Activated CD4-positive, alpha-beta T cell treated with anti-CD3 and anti-CD28 coated beads, Interleukin-2, amount 10 ng/mL, durations not matched to agents 7 days and 5 days (primary cell): ENCODE measurements around the gene B3GLCT. TPM values are rescaled to one million over a fixed set of nuclear protein-coding genes. Genes with fewer than 3 reads are reported as not detected.
"Not testable (repeated sequence)": the region's sequence is repeated elsewhere in the genome, so short reads cannot be mapped to it uniquely, and the experiment has no call there.

Experiments used
- CTCF ChIA-PET: fragments of 350-600 bp; sonication (Branson Sonifier 250); formaldehyde crosslinking; loops from one replicate; lab custom pipeline; 2021; ENCODE audit warnings: antibody characterized with exemption; lab: Charles Lee
- POLR2A ChIA-PET: fragments of 350-600 bp; sonication (Branson Sonifier 250); formaldehyde crosslinking; loops from one replicate; lab custom pipeline; 2021; ENCODE audit warnings: antibody characterized with exemption; lab: Charles Lee
- DNase-seq: peaks from one replicate; pipeline ENCODE4 v3.0.0-alpha.2; 2020
- H3K27ac Mint-ChIP-seq: one replicate; pipeline ENCODE4 v1.8.0; 2021; ENCODE audit warnings: mild to moderate bottlenecking, moderate library complexity, mixed read lengths
- H3K27me3 Mint-ChIP-seq: one replicate; pipeline ENCODE4 v1.8.0; 2021; ENCODE audit warnings: mixed read lengths
- H3K36me3 Mint-ChIP-seq: one replicate; pipeline ENCODE4 v1.8.0; 2021; ENCODE audit warnings: low read depth, mixed read lengths
- H3K4me1 Mint-ChIP-seq: one replicate; pipeline ENCODE4 v1.8.0; 2021; ENCODE audit warnings: mixed read lengths
- H3K4me3 Mint-ChIP-seq: one replicate; pipeline ENCODE4 v1.8.0; 2021; ENCODE audit warnings: mild to moderate bottlenecking, moderate library complexity, mixed read lengths
- H3K9me3 Mint-ChIP-seq: one replicate; pipeline ENCODE4 v1.8.0; 2021; ENCODE audit warnings: mixed read lengths
- total RNA-seq, 2 experiments: library from RNA; stranded (reverse); gene quantifications; one replicate each; pipeline ENCODE4 v1.2.3, GENCODE V29; 2021

The B3GLCT gene
- total RNA-seq, 2 experiments from 2014 or later, result 4.7 to 5.4 TPM

DNA sequence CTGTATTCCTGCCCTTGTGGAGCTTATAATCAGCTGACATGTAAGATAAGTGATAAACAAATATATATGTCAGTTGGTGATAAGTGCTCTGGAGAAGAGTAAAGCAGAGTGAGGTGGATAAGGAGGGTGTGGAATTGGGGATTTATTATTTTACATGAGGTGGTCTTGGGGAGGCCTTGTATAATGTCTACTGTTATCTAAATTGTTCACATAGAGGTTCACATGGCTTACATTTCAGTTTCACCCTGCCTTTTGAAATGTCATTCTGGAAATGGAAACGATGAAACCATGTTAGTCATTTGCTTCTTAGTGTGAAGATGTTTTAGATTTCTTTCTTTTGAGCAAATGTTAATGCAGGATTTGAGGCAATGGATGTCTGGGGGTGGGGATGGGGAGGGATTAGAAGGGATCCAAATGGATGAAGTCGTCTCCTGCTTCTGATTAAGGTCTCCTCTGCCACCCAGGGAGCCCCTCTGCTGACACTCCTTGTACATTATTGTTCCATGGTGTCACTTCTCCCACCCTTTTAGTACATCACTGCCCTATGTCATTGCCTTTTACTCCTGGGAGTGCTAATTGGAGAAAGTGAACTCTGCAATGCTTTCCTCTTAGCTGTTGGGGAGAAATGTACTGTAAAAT lies 14.0 kb downstream of the B3GLCT start:
- CTCF ChIA-PET, result no interaction called here
- no peak overlapping the region for H3K4me3 Mint-ChIP-seq
- peaks cover 11% of the 10 kb centered on the region for H3K4me1 Mint-ChIP-seq
- POLR2A ChIA-PET, result no interaction called here
- H3K27me3 Mint-ChIP-seq, result no peaks in the 10 kb centered on the region
- H3K36me3 Mint-ChIP-seq, result no peaks in the 10 kb centered on the region
- no peak overlapping the region for H3K27ac Mint-ChIP-seq
- no peak for DNase-seq
- no peaks in the 10 kb centered on the region for H3K9me3 Mint-ChIP-seq

DNA sequence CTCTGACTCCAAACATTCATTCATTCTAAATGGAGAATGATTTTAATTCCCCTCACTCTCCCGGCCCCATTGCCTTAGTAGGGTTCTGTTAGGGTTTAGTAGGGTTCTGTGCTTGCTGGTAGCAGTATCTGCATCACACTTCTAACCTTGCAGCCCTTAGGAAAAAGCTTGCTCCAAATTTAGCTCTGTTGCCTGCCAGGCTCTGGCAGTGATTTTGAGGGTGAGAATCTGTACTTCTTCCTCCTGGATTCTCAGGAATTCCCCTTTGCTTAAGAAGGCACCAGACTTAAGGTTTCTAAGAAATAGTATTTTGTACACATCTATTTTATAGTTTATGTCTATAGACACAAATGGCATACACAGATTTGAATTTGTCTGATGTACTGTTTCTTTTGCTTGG lies 14.7 kb downstream of the B3GLCT start:
- ChIA-PET CTCF (interaction anchor here (0.6 kb wide), 1 partner anchor 1402 kb away, joined by 3 read pairs; no protein-coding TSS in a partner anchor), POLR2A (no interaction called here)
- no peaks in the 10 kb centered on the region for H3K27me3 Mint-ChIP-seq
- no peaks in the 10 kb centered on the region for H3K9me3 Mint-ChIP-seq
- peaks cover 11% of the 10 kb centered on the region for H3K4me1 Mint-ChIP-seq
- no peaks in the 10 kb centered on the region for H3K36me3 Mint-ChIP-seq
- no peak overlapping the region for H3K27ac Mint-ChIP-seq
- DNase-seq, result no peak
- no peak overlapping the region for H3K4me3 Mint-ChIP-seq

DNA sequence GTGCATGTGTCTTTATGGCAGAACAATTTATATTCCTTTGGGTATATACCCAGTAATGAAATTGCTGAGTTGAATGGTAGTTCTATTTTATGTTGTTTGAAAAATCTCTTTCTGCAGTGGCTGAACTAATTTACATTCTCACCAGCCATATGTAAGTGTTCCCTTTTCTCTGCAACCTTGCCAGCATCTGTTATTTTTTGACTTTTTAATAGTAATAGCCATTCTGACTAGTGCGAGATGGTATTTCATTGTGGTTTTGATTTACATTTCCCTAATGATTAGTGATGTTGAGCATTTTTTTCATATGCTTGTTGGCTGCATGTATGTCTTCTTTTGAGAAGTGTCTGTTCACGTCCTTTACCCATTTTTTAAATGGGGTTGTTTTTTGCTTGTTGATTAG lies 17.1 kb downstream of the B3GLCT start:
- POLR2A ChIA-PET, H3K36me3 Mint-ChIP-seq, H3K9me3 Mint-ChIP-seq, H3K4me1 Mint-ChIP-seq, H3K27ac Mint-ChIP-seq, DNase-seq, H3K4me3 Mint-ChIP-seq, H3K27me3 Mint-ChIP-seq, CTCF ChIA-PET: not testable (repeated sequence)

DNA sequence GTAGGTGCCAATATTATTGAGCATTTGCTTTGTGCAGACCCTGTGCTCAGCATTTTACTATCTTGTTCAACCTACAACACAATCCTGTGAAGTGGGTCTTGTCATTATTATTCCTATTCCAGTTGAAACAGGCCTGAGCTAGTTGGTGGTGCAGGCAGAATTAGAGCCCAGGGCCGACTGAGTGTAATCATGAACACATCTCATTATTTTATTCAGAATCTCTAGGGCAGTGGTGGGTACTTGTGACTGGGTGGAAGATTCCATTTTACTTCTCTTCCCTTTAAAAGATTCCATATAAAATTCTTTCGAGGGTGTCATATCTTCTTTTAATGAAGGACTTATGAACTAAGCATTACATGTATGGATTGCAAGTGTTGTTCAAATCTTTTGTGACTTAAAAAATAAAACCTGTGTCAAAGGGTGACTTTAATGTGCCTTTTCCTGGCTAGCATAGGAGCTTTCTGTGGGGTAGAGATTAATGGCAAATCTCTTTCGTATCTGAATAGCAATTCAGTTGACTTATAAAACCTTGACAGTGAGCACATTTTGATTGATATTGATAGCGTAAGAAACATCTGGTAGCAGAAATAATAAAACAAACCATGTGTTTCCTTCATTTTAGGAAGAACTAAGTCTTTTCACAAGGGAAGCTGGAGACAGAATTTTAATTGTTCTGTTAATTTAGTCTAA lies 20.3 kb downstream of the B3GLCT start:
- Mint-ChIP-seq H3K4me1 (no peaks in the 10 kb centered on the region), H3K36me3 (no peaks in the 10 kb centered on the region)
- CTCF ChIA-PET, result interaction anchor here (0.8 kb wide), 1 partner anchor 18 kb away, joined by 3 read pairs; no protein-coding TSS in a partner anchor

GRCh38 chr13:31221057-31221456 lies 21.3 kb downstream of the B3GLCT start:
- Mint-ChIP-seq H3K36me3 (no peaks in the 10 kb centered on the region), H3K4me3 (no peak overlapping the region), H3K9me3 (no peaks in the 10 kb centered on the region), H3K27ac (no peak overlapping the region), H3K27me3 (no peaks in the 10 kb centered on the region), H3K4me1 (no peaks in the 10 kb centered on the region)
- ChIA-PET CTCF (interaction anchor here (0.8 to 0.9 kb wide), 2 partner anchors 9 to 17 kb away, joined by 3 read pairs; no protein-coding TSS in a partner anchor), POLR2A (interaction anchor here (0.6 kb wide), 1 partner anchor 457 kb away, joined by 3 read pairs; no protein-coding TSS in a partner anchor)
- DNase-seq, result no peak

More for the DNA sequence above, 20.3 kb downstream of the B3GLCT start:
- POLR2A ChIA-PET, result interaction anchor here (0.6 kb wide), 1 partner anchor 458 kb away, joined by 3 read pairs; no protein-coding TSS in a partner anchor
- H3K9me3 Mint-ChIP-seq, result no peaks in the 10 kb centered on the region
- no peaks in the 10 kb centered on the region for H3K27me3 Mint-ChIP-seq
- no peak for DNase-seq
- no peak overlapping the region for H3K4me3 Mint-ChIP-seq
- no peak overlapping the region for H3K27ac Mint-ChIP-seq

DNA sequence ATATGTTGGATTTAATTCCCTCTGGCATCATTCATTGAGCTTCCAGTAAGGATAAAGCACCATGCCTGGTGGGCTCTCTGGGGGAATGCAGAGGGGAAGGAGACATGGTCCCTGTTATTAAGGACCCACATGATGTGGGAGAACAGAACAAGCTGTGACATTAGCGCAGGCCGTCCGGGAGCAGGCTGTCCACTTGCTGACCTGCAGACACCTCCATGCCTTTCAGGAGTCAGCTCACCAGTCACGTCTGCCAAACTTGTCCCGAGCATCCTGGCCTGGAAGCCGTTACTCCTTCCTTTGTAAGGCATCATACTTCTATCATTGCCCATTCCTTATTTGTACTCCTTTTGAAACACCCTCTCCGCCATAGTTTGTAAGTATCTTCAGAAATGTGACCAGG lies 23.4 kb downstream of the B3GLCT start:
- no peak for DNase-seq
- CTCF ChIA-PET, result no interaction called here
- no peak overlapping the region for H3K4me3 Mint-ChIP-seq
- no peaks in the 10 kb centered on the region for H3K27me3 Mint-ChIP-seq
- H3K27ac Mint-ChIP-seq, result no peak overlapping the region
- H3K4me1 Mint-ChIP-seq, result peaks cover 6% of the 10 kb centered on the region
- POLR2A ChIA-PET, result no interaction called here
- H3K36me3 Mint-ChIP-seq, result no peaks in the 10 kb centered on the region
- no peaks in the 10 kb centered on the region for H3K9me3 Mint-ChIP-seq

GRCh38 chr13:31223640-31224039 lies 23.9 kb downstream of the B3GLCT start:
- DNase-seq, result no peak
- H3K4me3 Mint-ChIP-seq, result no peak overlapping the region
- no peaks in the 10 kb centered on the region for H3K36me3 Mint-ChIP-seq
- POLR2A ChIA-PET, result no interaction called here
- H3K27me3 Mint-ChIP-seq, result no peaks in the 10 kb centered on the region
- peaks cover 9% of the 10 kb centered on the region for H3K4me1 Mint-ChIP-seq
- H3K9me3 Mint-ChIP-seq, result no peaks in the 10 kb centered on the region
- H3K27ac Mint-ChIP-seq, result no peak overlapping the region
- CTCF ChIA-PET, result no interaction called here

DNA sequence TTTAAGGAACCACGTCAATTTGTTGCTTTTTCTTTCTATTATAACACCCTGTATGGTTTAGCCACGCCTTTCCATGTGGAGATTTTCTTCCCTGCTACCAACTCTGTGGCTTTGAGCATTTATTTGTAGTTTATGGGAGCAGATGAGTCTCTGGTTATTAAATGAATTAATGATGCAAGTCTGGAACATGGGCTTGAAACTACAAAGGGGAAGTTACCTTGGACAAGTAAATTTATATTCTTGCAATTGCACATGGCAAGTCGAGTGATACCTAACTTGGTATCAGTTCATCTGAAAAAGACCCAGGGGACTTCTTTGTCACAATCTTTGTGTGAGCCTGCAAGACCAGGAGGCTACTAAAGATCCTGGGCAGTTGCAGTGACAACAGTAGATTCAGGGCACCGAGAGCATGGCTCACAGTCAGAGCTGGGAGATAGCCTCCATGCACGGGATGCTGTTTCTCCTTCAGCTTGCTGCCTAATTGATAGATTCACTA lies 24.4 kb downstream of the B3GLCT start:
- Mint-ChIP-seq H3K27ac (no peak overlapping the region), H3K4me3 (no peak overlapping the region), H3K9me3 (no peaks in the 10 kb centered on the region), H3K36me3 (no peaks in the 10 kb centered on the region), H3K4me1 (peaks cover 9% of the 10 kb centered on the region), H3K27me3 (no peaks in the 10 kb centered on the region)
- ChIA-PET POLR2A (no interaction called here), CTCF (interaction anchor here (1.0 kb wide), 1 partner anchor 9 kb away, joined by 3 read pairs; no protein-coding TSS in a partner anchor)
- no peak for DNase-seq

DNA sequence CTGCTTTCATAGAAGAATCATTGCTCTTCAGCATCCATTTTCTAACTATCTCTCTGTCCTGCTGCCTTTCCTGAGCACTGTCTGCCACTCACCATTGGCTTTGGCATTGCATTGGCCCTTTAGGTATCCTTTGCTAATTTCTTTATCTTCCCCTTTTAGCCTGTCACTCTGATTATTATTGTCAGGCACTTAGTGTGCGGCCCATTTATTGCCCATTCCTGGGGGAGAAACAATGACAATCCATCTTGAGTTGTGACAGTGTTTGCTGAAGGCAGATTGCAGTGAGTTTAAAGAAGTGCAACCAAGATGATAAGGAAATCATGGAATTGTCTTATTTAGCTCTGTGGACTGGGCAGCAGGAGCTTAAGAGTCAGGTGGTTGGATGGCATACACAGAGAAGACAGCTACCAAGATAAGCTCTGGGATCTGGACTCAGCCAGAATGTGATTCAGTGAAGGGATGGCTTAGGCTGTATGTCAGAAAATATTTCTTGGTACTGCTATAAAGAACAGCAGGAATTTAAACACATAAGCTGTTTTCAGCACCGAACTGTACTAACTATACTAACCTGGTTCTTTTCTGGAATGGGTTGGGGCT lies 25.3 kb downstream of the B3GLCT start:
- ChIA-PET CTCF (interaction anchor here (1.0 kb wide), 2 partner anchors 9 to 10 kb away, joined by 3 read pairs; no protein-coding TSS in a partner anchor), POLR2A (no interaction called here)
- H3K4me1 Mint-ChIP-seq, result peaks cover 9% of the 10 kb centered on the region
- no peaks in the 10 kb centered on the region for H3K27me3 Mint-ChIP-seq
- no peaks in the 10 kb centered on the region for H3K36me3 Mint-ChIP-seq
- no peak overlapping the region for H3K4me3 Mint-ChIP-seq
- no peaks in the 10 kb centered on the region for H3K9me3 Mint-ChIP-seq
- no peak overlapping the region for H3K27ac Mint-ChIP-seq
- no peak for DNase-seq

DNA sequence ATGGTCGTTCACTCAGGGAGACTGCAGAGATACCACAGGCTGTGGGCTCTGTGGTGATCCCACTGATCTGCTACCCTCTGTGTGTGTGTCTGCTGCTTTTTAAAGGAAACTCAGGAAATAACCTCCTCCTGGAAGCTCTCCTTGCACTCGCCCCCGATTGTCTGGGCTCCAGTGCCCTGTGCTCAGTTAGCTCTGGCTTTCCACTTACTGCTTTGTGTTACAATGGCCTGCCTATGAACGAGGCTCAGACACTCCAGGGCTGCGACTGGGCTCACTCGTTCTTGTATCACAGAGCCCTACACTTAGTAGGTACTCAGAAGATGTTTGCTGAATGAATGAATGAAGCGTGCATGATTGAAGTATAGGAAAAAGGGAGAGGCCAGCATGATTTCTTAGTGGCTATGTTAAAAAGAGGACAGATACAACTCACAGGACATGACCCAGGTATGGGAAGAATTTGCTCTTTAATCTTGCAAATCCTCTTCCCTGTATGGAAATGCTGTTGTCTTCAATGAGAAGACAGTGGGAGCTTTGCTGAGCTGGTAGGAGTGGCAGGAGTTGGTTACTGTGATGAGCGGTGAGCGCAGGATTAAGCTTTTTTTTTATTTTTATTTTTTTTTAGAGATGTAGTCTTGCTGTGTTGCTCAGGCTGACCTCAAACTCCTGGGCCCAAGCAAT lies 26.4 kb downstream of the B3GLCT start:
- CTCF ChIA-PET, result interaction anchor here (1.3 kb wide), 1 partner anchor 11 kb away, joined by 4 read pairs; no protein-coding TSS in a partner anchor
- H3K4me3 Mint-ChIP-seq, result no peak overlapping the region
- no peaks in the 10 kb centered on the region for H3K9me3 Mint-ChIP-seq
- no peak overlapping the region for H3K27ac Mint-ChIP-seq
- POLR2A ChIA-PET, result interaction anchor here (0.6 kb wide), 1 partner anchor 40 kb away, joined by 3 read pairs; no protein-coding TSS in a partner anchor
- DNase-seq, result no peak
- H3K27me3 Mint-ChIP-seq, result no peaks in the 10 kb centered on the region
- H3K36me3 Mint-ChIP-seq, result no peaks in the 10 kb centered on the region
- H3K4me1 Mint-ChIP-seq, result peaks cover 9% of the 10 kb centered on the region

DNA sequence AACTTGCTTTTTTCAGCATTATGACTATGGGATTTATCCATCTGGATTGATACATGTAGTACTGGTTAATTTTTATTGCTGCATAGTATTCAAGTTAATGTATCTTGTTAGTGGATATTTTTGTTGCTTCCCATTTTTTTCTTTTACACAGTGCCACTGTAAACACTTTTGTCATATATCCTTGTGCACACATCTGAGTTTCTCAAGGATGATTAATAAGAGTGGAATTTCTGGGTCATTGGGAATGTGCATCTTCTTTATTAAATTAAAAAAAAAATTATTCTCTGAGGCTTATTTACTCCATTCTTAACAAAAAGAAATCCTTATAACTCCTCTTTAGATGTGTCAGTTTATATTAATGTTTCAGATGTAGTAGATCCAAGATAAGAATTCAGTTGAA lies 27.3 kb downstream of the B3GLCT start:
- ChIA-PET POLR2A (interaction anchor here (0.6 kb wide), 1 partner anchor 41 kb away, joined by 3 read pairs; no protein-coding TSS in a partner anchor), CTCF (interaction anchor here (0.6 to 1.3 kb wide), 2 partner anchors 10 to 197 kb away, joined by 3 to 4 read pairs; no protein-coding TSS in a partner anchor)
- no peaks in the 10 kb centered on the region for H3K27me3 Mint-ChIP-seq
- H3K27ac Mint-ChIP-seq, result no peak overlapping the region
- no peaks in the 10 kb centered on the region for H3K9me3 Mint-ChIP-seq
- H3K4me3 Mint-ChIP-seq, result no peak overlapping the region
- H3K36me3 Mint-ChIP-seq, result no peaks in the 10 kb centered on the region
- H3K4me1 Mint-ChIP-seq, result peaks cover 9% of the 10 kb centered on the region
- DNase-seq, result no peak

- no peaks in the 10 kb centered on the region for H3K9me3 Mint-ChIP-seq
- DNase-seq, result no peak
- no peak overlapping the region for H3K27ac Mint-ChIP-seq
- H3K4me1 Mint-ChIP-seq, result peaks cover 9% of the 10 kb centered on the region
- ChIA-PET POLR2A (no interaction called here), CTCF (interaction anchor here (0.6 kb wide), 1 partner anchor 196 kb away, joined by 3 read pairs; no protein-coding TSS in a partner anchor)
- no peak overlapping the region for H3K4me3 Mint-ChIP-seq
- no peaks in the 10 kb centered on the region for H3K27me3 Mint-ChIP-seq
- H3K36me3 Mint-ChIP-seq, result no peaks in the 10 kb centered on the region
Measured at GRCh38 chr13:31227870-31228269, 28.1 kb downstream of the B3GLCT start.
